Left kidney (tissue), 2 donors: Measurements from ENCODE around the gene KRT8. TPM values are rescaled to one million over a fixed set of nuclear protein-coding genes. Genes with fewer than 3 reads are reported as not detected.
"Not testable (repeated sequence)": the region's sequence is repeated elsewhere in the genome, so short reads cannot be mapped to it uniquely, and the experiment has no call there.

Experiments
- DNase-seq: peaks from one replicate; pipeline ENCODE4 v3.0.0-alpha.2; 2013
- polyA plus RNA-seq: library from polyadenylated mRNA; unstranded; fragments of 120-200 nt; gene quantifications from one replicate; pipeline ENCODE4 v1.2.1, GENCODE V29; 2013; ENCODE audit not compliant: insufficient read length

Gene KRT8
- polyA plus RNA-seq, 1 donor, result 223 TPM

- peak; percentile 89 for DNase-seq
Observed at GRCh38 chr12:52903285-52903854, 1.5 kb downstream of the KRT8 start.

DNA sequence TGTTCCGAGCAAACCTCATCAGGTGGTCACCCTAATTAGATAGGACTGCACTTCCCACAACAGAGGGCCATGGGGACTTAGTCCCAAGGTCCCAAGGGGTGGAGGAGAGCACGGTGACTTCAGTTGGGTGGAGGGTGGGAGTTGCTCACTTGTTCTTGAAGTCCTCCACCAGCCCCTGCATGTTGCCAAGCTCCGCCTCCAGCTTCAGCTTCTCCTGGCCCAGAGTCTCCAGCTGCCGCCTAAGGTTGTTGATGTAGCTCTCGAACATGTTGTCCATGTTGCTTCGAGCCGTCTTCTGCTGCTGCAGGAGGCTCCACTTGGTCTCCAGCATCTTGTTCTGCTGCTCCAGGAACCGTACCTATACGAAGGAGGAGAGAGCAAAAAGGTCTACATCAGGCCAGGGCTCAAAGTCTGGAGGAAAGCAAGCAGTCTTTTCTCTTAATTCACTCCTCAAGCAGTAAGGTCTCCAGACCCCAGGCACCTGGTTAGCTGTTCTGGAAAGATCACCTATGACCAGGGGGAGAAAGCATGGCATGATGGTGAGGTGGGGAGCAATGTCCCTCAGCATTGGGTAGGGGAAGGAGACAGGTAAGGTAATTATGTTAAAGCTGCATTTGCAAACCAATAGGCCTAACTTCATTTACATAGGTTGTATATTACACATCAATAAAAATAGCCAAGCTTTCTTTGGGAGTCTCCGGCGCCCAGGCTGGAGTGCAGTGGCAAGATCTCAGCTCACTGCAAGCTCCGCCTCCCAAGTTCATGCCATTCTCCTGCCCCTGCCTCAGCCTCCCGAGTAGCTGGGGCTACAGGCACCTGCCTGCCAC is 2.9 kb downstream of the KRT8 start:
- DNase-seq, result no peak

- no peak for DNase-seq
Observed at GRCh38 chr12:52900896-52901714, 3.8 kb downstream of the KRT8 start.

DNA sequence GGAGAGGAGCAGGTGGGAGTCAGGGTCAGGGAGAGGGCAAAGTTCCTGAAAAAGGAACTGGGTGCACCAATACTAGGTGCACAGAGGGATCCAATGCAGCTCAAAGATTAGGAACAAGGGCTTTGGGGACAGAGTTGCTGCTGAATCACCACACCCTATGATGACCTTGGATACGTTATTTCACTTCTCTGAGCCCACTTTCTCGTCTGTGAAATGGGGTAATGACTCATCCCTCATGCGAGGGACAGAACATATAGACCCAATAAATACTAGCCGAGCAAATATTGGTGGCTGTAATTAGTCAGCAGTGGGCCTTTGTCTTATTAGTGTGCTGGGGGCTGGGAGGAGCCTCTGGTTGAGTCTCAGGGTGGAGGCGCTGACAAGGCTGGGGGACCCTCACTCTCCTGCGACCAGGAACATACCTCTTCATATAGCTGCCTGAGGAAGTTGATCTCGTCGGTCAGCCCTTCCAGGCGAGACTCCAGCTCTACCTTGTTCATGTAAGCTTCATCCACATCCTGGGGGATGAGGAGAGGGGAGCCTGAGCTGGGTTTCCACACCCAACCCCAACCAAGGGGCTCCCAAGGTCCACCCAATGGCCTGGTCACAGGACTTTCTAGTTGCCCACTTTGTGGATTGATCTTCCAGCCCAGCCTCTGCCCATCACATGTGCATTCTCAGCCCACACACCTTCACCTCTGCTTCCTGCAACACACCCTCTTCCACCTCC is 4.5 kb downstream of the KRT8 start:
- no peak for DNase-seq

GRCh38 chr12:52899338-52900035 is 5.4 kb downstream of the KRT8 start:
- no peak for DNase-seq

GRCh38 chr12:52896190-52897100 is 8.4 kb downstream of the KRT8 start:
- no peak for DNase-seq

- no peak for DNase-seq
Observed at GRCh38 chr12:52895726-52896189, 9.1 kb downstream of the KRT8 start.

- no peak for DNase-seq
Observed at GRCh38 chr12:52892974-52893373, 11.9 kb downstream of the KRT8 start.

GRCh38 chr12:52892207-52892852 is 12.5 kb downstream of the KRT8 start:
- DNase-seq, result no peak

DNA sequence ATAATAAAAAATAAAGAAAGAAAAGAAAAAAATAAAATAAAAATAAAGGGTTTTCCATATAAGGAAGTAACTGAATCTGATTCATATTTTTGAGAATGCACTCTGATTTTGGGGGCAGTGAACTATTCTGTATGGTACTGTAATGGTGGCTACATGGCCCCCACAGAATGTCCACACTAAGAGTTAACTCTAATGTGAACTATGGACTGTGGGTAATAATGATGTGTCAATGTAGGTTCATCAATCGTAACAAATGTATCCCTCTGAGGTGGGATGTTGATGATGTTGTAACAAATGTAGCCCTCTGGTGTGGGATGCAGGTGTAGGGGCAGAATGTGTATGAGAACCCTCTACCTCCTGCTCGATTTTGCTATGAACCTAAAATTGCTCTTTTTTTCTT is 13.8 kb downstream of the KRT8 start:
- no peak for DNase-seq

DNA sequence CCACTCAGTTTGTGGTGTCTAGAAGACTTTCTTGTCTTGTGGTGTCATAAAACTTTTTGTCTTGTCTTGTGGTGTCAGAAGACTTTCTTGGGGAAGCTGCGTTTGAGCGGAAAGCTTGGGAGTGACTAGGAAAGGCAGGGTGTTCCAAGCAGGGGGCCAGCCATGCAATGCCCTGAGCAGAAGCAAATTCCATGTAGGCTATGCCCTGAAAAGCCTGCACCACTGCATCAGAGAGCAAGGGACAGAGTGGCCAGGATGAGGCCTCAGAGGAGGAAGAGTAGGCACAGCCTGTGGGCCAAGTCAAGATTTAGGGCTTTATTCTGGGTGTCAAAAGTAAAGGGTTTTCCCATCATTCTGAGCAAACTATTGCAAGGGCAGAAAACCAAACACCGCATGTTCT is 14.5 kb downstream of the KRT8 start:
- DNase-seq, result no peak

DNA sequence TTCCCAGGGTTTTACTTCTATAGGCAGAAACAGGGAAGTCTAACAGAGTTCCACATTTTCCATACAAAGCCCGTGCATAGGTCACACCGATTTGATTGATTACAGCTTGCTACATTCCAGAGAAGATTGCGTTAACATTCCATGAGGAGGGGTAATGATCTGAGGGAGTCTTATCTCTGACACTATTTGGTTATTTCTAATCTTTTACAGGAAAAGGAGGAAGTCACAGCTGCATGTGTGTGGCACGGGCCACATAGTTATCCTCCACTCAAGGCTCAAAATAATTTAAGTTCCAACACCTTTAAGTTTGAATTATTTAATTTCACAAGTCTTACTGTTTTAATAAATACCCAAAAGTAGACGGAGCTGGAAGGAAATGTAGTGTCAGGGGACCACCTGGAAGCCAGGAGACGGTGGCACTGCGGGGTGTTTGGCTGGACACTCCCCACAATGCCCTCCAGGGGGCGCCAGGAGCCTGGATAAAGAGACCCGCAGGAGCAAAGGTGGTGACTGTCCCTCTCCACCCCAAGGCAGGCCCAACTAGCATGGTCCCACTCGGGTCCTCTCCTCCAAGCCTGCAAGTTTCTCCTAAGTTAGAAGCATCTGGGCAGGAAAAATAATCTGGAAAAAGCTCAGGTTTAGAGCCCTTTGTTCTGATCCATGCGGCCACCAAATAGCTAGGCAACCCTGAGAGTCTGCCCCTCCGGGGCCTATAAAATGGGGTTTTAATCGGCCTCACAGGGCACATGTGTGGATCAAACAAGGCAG is 20.2 kb downstream of the KRT8 start:
- no peak for DNase-seq

DNA sequence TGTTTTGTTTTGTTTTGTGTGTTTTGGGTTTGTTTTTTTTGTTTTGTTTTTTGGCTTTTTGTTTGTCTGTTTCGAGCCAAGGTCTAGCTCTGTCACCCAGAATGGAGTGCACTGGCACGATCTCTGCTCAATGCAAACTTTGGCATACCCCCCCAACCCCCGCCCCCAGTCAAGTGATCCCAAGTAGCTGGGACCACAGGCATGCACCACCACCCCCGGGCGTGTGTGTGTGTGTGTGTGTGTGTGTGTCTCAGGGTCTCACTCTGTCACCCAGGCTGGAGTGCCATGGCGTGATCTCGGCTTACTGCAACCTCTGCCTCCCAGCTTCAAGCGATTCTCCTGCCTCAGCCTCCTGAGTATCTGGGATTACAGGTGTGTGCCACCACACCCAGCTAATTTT is 24.4 kb downstream of the KRT8 start:
- DNase-seq, result not testable (repeated sequence)

DNA sequence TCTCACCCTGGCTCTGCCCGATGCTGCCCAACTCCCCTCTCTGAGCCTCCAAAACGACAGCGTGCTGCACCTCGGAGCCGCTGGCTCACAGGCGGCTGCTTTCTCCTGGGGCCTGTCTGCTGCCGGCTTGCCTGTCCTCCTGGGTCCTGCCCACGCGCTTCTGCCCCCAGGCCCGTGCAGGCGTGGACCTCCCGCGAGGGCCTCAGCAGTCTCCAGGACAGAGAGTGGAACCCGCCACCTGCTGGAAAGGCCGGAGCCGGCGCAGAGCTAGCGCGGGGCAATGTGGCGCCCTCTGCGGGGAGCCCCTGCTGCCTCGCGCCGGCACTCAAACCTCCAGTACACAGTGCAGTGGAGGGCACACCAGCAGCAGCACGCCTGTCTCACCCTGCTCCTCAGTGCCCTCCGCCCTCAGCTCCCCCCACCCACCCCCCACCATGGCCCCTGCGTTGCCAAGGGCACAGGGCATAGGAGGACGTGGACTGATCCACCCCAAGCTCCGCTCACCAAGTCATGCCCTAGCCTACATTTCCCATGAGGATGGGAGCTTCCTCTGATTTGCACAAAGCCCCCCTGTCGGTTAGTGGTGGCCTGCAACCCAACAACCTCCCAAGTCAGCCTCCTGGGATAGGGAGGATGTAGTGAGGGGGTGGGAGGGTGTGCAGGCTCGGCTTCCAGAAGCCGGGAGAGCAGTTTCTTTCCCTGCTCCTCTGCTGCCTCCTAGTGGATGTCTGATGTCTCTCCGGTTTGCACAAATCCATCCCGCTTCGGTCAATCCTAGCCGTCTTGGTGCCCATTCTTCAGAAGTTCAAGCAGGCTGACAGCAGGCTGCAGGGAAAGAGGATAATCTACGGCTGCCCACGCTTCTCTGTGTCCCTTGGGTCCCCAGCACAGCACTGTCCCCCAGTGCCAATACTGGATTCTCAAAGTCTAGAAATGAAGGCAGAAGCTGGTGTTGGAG is 25.2 kb downstream of the KRT8 start:
- DNase-seq, result peak; percentile 90

DNA sequence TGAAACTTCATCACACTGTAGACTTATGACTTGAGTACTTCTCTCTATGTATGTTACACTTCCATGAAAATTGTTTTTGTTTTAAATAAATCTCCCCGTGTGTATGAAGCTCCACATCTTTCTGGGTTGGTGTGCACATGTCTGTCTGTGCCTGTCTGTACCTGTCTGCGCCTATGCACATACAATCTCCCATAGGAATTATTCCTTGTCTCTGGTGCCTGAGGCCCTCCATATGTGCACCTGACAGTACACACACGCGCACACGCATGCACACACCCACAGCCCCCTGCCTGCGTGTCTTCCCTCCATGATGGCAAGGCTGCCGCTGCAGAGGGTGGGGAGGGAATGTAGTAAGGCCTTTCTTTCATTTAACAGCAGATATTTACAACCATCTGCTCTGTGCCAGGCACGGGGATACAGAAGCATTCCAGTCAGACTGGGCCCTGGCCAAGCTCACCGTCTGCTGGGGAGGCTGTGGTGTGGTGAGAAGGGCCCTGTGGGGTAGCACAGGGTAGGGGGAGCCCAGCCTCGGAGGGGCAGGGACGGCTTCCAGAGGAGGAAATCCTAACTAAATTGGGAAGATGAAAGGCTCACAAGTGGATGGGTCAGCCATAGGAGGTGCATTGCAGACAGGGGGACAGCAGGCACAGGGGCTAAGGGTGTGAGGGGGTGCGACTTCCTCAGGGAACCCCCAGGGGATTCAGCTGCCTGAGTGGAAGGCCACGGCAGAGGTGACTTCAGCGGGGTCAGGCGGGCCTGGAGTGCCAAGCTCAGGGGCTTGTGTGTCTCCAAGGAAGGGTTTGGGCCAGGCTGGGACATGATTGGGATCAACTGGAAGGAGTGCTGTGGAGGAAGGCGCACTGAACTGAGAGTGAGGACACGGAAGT is 26.1 kb downstream of the KRT8 start:
- no peak for DNase-seq

GRCh38 chr12:52877242-52877641 is 27.6 kb downstream of the KRT8 start:
- DNase-seq, result no peak

GRCh38 chr12:52876372-52876771 is 28.5 kb downstream of the KRT8 start:
- DNase-seq, result no peak
